Kidney epithelial cell (primary cell): ENCODE measurements around the gene ADGRF4. TPM values are rescaled to one million over a fixed set of nuclear protein-coding genes. Genes with fewer than 3 reads are reported as not detected.
A peak's percentile ranks its signal among the peaks of the same experiment; 100 is the strongest.
"Not testable (repeated sequence)": the region's sequence is repeated elsewhere in the genome, so short reads cannot be mapped to it uniquely, and the experiment has no call there.

ENCODE experiments used
- DNase-seq: peaks from one replicate; pipeline ENCODE4 v3.0.0-alpha.2; 2010; ENCODE audit warnings: low read depth
- H3K27me3 ChIP-seq: 2 replicates; pipeline ENCODE4 v1.6.0; 2011; ENCODE audit warnings: low read length; ENCODE audit not compliant: control insufficient read depth, insufficient read depth
- H3K36me3 ChIP-seq: 2 replicates; pipeline ENCODE4 v1.5.1; 2011; ENCODE audit warnings: low read length; ENCODE audit not compliant: control insufficient read depth, insufficient read depth
- H3K4me3 ChIP-seq: 2 replicates; pipeline ENCODE4 v1.5.1; 2011; ENCODE audit warnings: low read depth, mild to moderate bottlenecking, control low read depth, low read length
- total RNA-seq: library from RNA; depleted of rRNA; stranded (reverse); fragments of >200 nt; gene quantifications from 2 replicates; pipeline ENCODE4 v1.2.3, GENCODE V29; 2015
- TF ChIP-seq, protein P1 (sequence below): IDR thresholded peaks from 2 replicates; pipeline ENCODE4 v1.5.1; 2011; ENCODE audit warnings: mild to moderate bottlenecking, moderate library complexity, low read length, control low read depth, inconsistent platforms; ENCODE audit not compliant: insufficient read depth, poor library complexity, severe bottlenecking

Gene ADGRF4
- total RNA-seq, 1 donor from 2014 or later: 7.7 TPM

- no peak for DNase-seq
- Histone ChIP-seq H3K4me3 (no peak overlapping the region), H3K27me3 (no peaks in the 10 kb centered on the region), H3K36me3 (no peaks in the 10 kb centered on the region)
- TF ChIP-seq, protein P1, sequence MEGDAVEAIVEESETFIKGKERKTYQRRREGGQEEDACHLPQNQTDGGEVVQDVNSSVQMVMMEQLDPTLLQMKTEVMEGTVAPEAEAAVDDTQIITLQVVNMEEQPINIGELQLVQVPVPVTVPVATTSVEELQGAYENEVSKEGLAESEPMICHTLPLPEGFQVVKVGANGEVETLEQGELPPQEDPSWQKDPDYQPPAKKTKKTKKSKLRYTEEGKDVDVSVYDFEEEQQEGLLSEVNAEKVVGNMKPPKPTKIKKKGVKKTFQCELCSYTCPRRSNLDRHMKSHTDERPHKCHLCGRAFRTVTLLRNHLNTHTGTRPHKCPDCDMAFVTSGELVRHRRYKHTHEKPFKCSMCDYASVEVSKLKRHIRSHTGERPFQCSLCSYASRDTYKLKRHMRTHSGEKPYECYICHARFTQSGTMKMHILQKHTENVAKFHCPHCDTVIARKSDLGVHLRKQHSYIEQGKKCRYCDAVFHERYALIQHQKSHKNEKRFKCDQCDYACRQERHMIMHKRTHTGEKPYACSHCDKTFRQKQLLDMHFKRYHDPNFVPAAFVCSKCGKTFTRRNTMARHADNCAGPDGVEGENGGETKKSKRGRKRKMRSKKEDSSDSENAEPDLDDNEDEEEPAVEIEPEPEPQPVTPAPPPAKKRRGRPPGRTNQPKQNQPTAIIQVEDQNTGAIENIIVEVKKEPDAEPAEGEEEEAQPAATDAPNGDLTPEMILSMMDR: no peak
Observed at GRCh38 chr6:47737406-47737805, 39.0 kb downstream of the ADGRF4 start.

DNA sequence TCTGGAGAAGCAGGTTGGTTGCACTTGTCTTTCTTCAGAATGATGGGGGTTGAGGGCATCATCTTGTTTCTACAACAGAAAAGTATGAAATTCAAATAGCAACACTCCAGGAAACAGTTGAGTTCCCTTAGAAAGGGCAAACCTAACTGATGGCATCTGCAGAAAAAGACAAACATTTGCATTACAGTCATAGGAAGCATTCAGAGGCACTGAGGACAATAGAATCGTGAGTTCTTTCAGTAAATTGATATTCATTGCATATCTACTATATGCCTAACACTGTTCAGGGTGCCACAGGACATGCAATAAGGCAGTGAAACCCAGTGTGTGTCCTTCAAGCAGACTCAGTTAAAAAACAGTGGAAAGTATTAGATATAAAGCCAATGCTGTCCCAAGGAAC, 42.3 kb downstream of the ADGRF4 start:
- no peak for DNase-seq
- Histone ChIP-seq H3K36me3 (no peaks in the 10 kb centered on the region), H3K4me3 (no peak overlapping the region)

GRCh38 chr6:47741807-47742206, 43.4 kb downstream of the ADGRF4 start:
- TF ChIP-seq, protein P1: no peak
- H3K4me3 ChIP-seq: no peak overlapping the region
- no peaks in the 10 kb centered on the region for H3K27me3 ChIP-seq
- peak; percentile 64 for DNase-seq
- no peaks in the 10 kb centered on the region for H3K36me3 ChIP-seq

More for the DNA sequence above, 42.3 kb downstream of the ADGRF4 start:
- TF ChIP-seq, protein P1: no peak
- H3K27me3 ChIP-seq: no peaks in the 10 kb centered on the region

- TF ChIP-seq, protein P1: no peak
- no peak for DNase-seq
- H3K36me3 ChIP-seq: no peaks in the 10 kb centered on the region
- no peaks in the 10 kb centered on the region for H3K27me3 ChIP-seq
- H3K4me3 ChIP-seq: no peak overlapping the region
Observed at GRCh38 chr6:47743744-47744143, 45.4 kb downstream of the ADGRF4 start.

DNA sequence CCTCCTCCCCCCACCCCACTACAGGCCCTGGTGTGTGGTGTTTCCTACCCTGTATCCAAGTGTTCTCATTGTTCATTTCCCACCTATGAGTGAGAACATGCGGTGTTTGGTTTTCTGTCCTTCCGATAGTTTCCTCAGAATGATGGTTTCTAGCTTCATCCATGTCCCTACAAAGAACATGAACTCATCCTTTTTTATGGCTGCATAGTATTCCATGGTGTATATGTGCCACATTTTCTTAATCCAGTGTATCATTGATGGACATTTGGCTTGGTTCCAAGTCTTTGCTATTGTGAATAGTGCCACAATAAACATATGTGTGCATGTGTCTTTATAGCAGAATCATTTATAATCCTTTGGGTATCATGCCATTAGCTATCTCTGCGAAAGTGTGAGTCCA, 46.9 kb downstream of the ADGRF4 start:
- H3K27me3 ChIP-seq, H3K36me3 ChIP-seq, H3K4me3 ChIP-seq, DNase-seq: not testable (repeated sequence)

DNA sequence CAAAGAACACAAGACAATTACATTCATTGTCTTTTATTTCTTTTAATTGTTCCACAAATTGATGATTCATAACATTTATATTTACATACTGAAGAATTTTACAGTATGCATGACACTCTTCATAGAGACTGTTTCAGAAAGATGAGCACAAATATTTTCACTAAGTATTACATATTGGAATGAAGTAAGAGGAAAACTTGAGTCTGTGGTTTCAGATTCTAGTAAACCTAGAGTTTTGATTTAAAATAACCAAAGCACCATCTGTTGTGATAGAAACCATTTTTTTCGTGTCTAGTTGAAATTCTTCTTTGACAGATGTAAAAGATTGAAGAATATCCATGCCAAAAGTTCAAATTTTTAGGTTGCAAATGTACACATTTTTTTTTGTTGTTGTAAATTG, 51.4 kb downstream of the ADGRF4 start:
- no peaks in the 10 kb centered on the region for H3K27me3 ChIP-seq
- TF ChIP-seq, protein P1: no peak
- no peak overlapping the region for H3K4me3 ChIP-seq
- no peaks in the 10 kb centered on the region for H3K36me3 ChIP-seq
- no peak for DNase-seq
